ENCODE results near the gene MED12L. TPM values are rescaled to one million over a fixed set of nuclear protein-coding genes. Genes with fewer than 3 reads are reported as not detected.

MED12L gene
- polyA plus RNA-seq, 1 donor from 2014 or later = 28.5 TPM

GRCh38 chr3:151322511-151322910, 237.0 kb downstream of the MED12L start:
- Histone ChIP-seq H3K9ac (ENCODE audit: low read length) (no peak overlapping the region), H4K20me1 (ENCODE audit: insufficient read depth) (peaks cover 3% of the 10 kb centered on the region), H2AFZ (ENCODE audit: low read depth, low read length) (no peak overlapping the region), H3K4me3 (ENCODE audit: low read length) (no peak overlapping the region), H3K9me3 (ENCODE audit: low read length) (no peaks in the 10 kb centered on the region), H3K4me2 (ENCODE audit: low read length) (no peak overlapping the region), H3F3A (ENCODE audit: insufficient read depth, low read length, poor library complexity, severe bottlenecking) (no peaks in the 10 kb centered on the region), H3K27ac (ENCODE audit: low read length) (no peak overlapping the region), H3K27me3 (ENCODE audit: insufficient read depth, low read depth, low read length) (no peaks in the 10 kb centered on the region), H3K9me2 (ENCODE audit: insufficient read depth, low read length) (no peaks in the 10 kb centered on the region), H3K36me3 (ENCODE audit: insufficient read depth, low read length) (no peaks in the 10 kb centered on the region), H3K79me2 (replicated peaks; ENCODE audit: insufficient read depth, low read length) (no peaks in the 10 kb centered on the region)
- TF ChIP-seq, protein P1, sequence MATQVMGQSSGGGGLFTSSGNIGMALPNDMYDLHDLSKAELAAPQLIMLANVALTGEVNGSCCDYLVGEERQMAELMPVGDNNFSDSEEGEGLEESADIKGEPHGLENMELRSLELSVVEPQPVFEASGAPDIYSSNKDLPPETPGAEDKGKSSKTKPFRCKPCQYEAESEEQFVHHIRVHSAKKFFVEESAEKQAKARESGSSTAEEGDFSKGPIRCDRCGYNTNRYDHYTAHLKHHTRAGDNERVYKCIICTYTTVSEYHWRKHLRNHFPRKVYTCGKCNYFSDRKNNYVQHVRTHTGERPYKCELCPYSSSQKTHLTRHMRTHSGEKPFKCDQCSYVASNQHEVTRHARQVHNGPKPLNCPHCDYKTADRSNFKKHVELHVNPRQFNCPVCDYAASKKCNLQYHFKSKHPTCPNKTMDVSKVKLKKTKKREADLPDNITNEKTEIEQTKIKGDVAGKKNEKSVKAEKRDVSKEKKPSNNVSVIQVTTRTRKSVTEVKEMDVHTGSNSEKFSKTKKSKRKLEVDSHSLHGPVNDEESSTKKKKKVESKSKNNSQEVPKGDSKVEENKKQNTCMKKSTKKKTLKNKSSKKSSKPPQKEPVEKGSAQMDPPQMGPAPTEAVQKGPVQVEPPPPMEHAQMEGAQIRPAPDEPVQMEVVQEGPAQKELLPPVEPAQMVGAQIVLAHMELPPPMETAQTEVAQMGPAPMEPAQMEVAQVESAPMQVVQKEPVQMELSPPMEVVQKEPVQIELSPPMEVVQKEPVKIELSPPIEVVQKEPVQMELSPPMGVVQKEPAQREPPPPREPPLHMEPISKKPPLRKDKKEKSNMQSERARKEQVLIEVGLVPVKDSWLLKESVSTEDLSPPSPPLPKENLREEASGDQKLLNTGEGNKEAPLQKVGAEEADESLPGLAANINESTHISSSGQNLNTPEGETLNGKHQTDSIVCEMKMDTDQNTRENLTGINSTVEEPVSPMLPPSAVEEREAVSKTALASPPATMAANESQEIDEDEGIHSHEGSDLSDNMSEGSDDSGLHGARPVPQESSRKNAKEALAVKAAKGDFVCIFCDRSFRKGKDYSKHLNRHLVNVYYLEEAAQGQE (IDR thresholded peaks at IDR 0.05; ENCODE audit: borderline replicate concordance) = no peak
- TF ChIP-seq POLR2AphosphoS5 (IDR thresholded peaks at IDR 0.05) (no peak), EP300 (conservative IDR thresholded peaks at IDR 0.05; ENCODE audit: poor library complexity, severe bottlenecking) (no peak), EZH2 (IDR thresholded peaks at IDR 0.05; ENCODE audit: borderline replicate concordance, insufficient read depth, low read length, poor library complexity, severe bottlenecking) (no peak), MXI1 (conservative IDR thresholded peaks at IDR 0.05; ENCODE audit: poor library complexity, severe bottlenecking) (no peak), TAF1 (IDR thresholded peaks at IDR 0.05; ENCODE audit: low read depth) (no peak), RAD21 (conservative IDR thresholded peaks at IDR 0.05) (no peak)
- TF ChIP-seq, protein P2, sequence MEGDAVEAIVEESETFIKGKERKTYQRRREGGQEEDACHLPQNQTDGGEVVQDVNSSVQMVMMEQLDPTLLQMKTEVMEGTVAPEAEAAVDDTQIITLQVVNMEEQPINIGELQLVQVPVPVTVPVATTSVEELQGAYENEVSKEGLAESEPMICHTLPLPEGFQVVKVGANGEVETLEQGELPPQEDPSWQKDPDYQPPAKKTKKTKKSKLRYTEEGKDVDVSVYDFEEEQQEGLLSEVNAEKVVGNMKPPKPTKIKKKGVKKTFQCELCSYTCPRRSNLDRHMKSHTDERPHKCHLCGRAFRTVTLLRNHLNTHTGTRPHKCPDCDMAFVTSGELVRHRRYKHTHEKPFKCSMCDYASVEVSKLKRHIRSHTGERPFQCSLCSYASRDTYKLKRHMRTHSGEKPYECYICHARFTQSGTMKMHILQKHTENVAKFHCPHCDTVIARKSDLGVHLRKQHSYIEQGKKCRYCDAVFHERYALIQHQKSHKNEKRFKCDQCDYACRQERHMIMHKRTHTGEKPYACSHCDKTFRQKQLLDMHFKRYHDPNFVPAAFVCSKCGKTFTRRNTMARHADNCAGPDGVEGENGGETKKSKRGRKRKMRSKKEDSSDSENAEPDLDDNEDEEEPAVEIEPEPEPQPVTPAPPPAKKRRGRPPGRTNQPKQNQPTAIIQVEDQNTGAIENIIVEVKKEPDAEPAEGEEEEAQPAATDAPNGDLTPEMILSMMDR (IDR thresholded peaks at IDR 0.05; ENCODE audit: poor library complexity, severe bottlenecking) = no peak

DNA sequence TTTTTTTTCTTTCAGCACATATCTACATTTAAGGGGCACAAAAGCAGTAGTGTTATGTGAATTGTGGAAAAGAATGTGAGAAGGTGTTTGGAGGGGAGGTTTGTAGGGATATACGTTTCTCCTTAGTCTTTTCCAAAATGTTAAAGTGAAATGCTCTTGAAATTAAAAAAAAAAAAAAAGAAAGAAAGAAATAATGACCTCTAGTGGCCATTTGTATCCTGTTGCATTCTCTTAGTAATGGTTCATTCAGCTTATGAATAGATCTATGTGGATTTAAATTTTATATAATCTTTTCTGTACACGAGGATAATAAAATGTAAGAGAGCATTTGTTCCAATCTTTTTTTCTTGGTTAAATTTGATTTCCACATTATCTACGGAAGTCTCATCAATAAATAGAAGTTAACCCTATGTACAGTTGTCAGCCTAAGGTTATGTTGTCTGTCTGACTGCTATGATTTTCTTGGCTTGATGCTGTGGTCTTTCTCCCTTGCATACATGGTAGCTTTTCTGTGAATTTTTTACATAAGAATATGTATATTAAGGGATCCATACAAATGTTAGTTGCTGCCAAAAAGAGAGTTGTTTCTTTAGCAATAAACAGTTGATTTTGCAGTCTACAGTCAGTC, 242.2 kb downstream of the MED12L start:
- Histone ChIP-seq H4K20me1 (ENCODE audit: insufficient read depth) (peaks cover 4% of the 10 kb centered on the region), H2AFZ (ENCODE audit: low read depth, low read length) (no peak overlapping the region), H3K36me3 (ENCODE audit: insufficient read depth, low read length) (no peaks in the 10 kb centered on the region), H3K9me3 (ENCODE audit: low read length) (no peaks in the 10 kb centered on the region), H3K27ac (ENCODE audit: low read length) (no peak overlapping the region), H3K9me2 (ENCODE audit: insufficient read depth, low read length) (no peaks in the 10 kb centered on the region), H3K79me2 (replicated peaks; ENCODE audit: insufficient read depth, low read length) (no peaks in the 10 kb centered on the region), H3K27me3 (ENCODE audit: insufficient read depth, low read depth, low read length) (no peaks in the 10 kb centered on the region), H3F3A (ENCODE audit: insufficient read depth, low read length, poor library complexity, severe bottlenecking) (no peaks in the 10 kb centered on the region), H3K4me3 (ENCODE audit: low read length) (no peak overlapping the region), H3K9ac (ENCODE audit: low read length) (no peak overlapping the region), H3K4me2 (ENCODE audit: low read length) (no peak overlapping the region)
- TF ChIP-seq RAD21 (conservative IDR thresholded peaks at IDR 0.05) (no peak), SMC3 (conservative IDR thresholded peaks at IDR 0.05; ENCODE audit: poor library complexity) (no peak)
- TF ChIP-seq, protein P2 (IDR thresholded peaks at IDR 0.05; ENCODE audit: poor library complexity, severe bottlenecking) = peak; percentile 53
